NCI-H748 (cell line): ENCODE data around the gene INSRR.

Source experiments
- DNase-seq: peaks from one replicate; lab custom pipeline; 2025; ENCODE audit not compliant: unreplicated experiment; lab: John Stamatoyannopoulos, UW

The INSRR gene

DNA sequence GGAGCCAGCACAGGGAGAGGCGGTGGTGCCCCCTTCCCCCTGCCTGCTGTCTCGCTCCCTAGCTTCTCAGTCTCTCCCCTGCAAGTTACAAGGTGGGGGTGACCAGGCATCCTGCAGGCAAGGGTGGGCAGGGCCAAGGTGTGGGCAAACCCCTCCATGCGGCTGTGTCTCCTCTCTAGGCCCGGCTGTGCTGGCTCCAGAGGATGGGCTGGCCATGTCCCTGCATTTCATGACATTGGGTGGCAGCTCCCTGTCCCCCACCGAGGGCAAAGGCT is 16.4 kb upstream of the INSRR start:
- no peak for DNase-seq

DNA sequence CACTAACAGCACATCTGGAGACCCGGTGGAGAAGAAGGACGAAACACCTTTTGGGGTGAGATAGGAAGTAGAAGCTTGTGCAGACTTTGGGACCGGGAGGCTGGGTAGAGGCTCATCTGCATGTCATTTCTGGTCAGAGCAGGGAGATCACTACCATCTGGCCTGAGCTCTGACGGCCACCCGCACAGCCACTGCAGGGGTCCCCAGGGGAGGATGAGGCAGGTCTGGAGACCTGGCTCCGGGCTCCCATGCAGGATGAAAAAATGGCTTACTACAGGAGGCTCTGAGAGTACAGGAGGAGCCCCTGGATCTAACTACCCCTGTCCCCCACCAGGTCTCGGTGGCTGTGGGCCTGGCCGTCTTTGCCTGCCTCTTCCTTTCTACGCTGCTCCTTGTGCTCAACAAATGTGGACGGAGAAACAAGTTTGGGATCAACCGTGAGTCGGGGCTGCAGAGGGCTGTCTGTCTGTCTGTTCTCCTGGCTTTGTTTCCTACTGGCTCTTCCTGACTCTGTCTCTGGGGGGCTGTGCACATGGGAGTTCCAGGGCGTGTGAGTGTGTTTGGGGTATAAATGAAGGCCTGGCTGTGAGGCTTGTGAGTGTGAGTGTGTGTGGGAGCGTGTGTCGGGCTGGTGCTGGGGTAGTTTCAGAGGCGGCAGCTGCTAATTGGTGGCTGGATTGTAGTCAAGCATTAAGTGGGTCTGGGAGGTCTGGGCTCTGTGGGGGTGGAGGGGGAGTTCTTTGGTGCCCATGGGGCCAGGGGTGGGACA is 15.8 kb upstream of the INSRR start:
- no peak for DNase-seq

DNA sequence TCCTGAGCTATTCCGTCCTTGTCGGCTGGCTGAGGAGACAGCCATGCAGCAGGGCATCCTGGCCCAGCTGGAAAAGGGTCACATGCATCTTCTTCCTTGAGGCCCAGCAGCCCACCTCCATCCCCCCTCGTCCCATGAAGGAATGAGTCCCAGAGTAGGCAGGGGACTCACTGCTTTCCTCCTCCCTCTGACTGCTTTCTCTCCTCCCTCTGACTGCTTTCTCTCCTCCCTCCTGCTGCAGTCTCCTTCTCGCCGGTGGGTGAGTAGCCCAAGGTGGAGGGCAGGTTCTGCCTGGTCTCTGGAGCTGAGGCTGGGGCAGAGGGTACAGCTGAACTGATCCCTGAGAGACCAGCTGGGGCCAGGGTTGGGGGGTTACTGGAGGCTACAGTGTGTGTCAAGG is 15.2 kb upstream of the INSRR start:
- no peak for DNase-seq

DNA sequence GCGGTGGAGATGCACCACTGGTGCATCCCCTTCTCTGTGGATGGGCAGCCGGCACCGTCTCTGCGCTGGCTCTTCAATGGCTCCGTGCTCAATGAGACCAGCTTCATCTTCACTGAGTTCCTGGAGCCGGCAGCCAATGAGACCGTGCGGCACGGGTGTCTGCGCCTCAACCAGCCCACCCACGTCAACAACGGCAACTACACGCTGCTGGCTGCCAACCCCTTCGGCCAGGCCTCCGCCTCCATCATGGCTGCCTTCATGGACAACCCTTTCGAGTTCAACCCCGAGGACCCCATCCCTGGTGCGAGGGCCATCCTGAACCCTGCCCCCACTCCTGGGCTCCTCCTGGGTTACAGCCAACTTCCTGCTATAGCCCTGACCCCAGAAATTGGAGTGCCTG is 14.7 kb upstream of the INSRR start:
- no peak for DNase-seq

DNA sequence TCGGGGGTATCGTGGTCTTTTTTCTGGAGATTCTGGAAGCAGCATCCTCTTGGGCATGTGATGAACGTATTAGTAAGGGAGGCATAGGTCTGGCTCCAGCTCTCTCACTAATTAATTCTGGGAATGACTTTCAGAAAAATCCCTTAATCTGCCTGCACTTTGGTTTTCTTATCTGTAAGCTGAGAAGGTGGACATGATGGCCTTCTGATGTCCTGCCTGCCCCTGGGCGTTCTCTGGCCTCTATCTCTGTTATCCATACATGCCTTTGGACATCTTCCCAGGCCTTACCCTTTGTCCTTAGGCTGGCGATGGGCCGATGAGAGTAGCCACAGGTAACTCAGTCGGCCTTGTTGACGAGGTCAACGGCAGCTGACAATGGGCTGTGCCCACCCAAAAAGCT is 10.5 kb upstream of the INSRR start:
- DNase-seq: no peak

DNA sequence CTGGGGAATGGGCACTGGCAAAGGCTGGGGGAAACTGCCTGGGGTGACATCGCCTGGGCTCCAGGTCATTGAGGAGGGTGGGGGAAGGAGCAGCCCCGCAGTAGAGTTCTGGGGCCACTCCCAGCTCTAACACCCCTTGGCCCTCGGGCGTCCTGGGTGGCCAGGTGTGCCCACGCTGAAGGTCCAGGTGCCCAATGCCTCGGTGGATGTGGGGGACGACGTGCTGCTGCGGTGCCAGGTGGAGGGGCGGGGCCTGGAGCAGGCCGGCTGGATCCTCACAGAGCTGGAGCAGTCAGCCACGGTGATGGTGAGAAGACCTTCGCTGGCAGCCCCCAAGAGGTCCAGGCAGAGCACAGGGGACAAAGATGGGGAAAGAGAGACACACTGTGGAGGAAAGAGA is 9.4 kb upstream of the INSRR start:
- no peak for DNase-seq

DNA sequence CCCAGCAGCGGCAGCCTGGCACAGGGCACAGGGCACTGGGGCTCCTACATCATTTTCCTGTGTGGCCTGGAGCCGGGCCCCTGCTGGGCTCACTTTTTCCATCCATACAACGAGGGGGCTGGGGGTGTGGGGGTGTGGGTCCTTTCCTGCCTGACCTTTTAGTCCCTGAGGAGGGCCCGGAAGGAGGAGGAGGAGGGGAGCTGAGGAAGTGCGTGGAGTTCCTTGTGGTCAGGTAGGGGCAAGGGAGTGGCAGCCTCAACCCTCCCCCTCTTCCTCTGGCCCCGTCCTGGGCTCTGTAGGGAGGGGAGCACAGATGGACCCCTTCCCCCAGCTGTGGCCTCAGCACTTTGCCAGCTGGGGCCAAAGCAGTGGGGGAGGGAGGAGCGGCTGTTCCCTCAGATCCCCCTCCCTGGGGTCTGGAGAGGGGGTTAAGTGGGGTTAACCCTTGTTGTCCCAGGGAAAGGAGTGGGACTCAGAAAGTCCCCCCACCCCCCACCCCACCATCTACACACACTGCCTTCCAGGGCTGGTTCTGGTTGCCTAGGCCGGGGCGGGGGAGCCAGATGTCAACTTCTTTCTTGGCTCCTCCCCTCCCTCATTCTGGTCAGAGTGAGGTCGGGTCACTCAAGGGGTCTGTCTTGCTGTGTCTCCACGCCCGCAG is 7.5 kb upstream of the INSRR start:
- no peak for DNase-seq

DNA sequence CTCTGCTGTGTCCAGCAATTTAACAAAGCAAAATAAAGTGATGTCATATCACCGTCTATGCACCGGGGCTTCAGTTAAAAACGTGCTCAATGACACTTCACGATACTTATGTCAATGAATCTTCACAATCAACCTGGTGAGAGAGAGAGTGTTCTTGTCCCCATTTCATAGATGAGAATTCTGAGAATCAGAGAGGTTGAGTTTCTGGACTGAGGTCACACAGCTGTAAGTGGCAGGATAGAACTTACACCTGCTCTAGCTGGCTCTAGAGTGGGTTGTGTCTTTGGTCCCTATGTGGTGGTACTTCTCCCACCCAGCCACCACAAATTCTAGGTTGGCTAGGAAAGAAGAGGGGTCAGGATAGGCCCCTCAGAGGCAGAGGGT is 6.9 kb upstream of the INSRR start:
- no peak for DNase-seq

DNA sequence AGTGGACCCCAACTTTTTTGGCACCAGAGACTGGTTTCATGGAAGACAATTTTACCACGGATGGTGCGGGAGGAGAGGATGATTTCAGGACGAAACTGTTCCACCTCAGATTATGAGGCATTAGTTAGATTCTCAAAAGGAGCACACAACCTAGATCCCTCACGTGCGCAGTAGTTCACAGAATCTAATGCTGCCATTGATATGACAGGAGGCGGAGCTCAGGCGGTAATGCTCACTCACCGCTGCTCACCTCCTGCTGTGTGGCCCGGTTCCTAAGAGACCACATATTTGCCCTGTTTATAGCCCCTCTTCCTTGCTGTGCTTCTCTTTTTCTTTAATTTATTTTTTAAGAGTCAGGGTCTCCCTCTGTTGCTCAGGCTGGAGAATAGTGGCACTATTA is 6.3 kb upstream of the INSRR start:
- no peak for DNase-seq

DNA sequence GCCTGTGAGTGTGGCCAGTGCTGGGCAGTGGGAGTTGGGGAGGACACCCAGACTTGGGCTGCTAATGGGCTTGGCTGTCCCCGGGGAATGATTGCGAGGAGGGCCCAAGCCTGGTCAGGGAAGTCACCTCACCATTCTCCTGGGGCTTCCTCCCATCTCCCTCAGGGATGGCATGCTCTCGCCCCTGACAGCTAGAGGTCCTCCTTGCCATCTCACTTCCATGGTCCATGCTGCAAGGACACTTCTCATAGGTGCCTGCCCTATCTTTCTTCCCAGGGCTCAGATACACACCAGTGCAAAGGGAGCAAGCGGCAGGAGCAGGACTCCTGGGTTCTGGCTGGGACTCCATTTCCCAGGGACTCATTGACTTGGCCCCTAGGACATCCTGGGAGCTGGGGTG is 5.9 kb upstream of the INSRR start:
- DNase-seq: no peak

DNA sequence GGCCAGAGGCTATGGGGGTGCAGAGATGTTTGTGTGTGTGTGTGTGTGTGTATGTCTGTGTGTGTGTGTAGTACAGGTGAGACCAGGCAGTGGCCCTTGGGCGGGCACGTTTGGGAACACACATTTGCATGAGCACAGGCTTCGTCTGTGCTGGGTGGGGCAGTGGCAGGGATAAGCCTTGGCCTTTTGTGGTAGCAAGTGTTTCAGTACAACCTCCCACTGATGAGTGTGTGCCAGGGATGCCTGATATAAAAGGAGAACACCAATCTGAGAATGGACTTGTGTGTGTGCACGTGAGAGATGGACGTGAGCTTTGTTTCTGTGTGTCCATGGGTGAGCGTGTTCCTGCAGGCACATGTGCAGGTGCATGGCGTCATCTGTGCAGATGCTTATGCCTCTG is 4.7 kb upstream of the INSRR start:
- no peak for DNase-seq

DNA sequence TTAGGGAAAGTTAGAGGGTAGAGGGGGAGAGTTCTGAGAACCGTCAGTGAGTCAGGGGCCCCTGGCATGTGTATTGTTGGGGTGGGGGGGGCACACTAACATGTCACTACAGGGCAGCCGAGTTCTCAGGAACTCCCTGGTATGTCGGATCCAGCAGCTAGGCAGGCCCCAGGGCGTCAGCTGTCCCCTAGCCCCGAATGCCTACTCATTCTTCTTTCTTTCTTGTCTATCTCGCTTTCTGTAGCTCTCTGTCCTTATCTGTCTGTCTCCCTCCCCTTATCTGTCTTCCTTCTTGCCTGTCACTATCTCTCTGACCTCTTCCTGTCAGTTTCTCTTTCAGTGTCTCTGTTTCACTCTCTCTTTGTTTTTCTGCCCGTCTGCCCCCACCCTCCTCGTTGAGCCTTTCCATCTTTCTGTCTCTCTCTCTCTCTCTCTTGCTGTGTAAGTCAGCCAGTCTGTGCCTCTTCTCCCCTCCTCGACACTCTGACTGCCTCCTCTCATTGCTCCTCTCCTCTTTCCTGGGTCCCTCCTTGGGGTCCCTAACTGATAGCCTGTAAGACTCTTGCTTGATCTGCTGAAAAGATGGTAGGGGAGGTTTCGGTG is 4.2 kb upstream of the INSRR start:
- no peak for DNase-seq

DNA sequence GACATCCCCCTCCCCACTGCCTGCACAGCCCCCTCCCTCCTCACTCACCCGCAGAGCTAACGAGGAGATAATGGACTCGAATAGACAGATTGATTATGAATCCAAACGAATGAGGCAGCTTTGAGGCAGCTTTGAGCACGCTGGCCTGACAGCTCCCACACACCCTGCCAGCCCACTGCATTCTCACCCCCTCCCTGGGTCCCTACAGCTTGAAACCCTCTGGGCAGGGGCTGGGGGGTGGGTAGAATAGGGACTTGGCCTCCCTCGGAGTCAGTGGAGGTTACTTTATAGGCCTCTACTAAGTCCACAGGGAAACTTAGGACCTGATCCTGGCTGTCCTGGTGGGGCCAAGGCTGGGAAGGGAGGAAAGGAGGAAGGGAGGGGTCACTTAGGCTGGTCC is 3.7 kb upstream of the INSRR start:
- DNase-seq: no peak

DNA sequence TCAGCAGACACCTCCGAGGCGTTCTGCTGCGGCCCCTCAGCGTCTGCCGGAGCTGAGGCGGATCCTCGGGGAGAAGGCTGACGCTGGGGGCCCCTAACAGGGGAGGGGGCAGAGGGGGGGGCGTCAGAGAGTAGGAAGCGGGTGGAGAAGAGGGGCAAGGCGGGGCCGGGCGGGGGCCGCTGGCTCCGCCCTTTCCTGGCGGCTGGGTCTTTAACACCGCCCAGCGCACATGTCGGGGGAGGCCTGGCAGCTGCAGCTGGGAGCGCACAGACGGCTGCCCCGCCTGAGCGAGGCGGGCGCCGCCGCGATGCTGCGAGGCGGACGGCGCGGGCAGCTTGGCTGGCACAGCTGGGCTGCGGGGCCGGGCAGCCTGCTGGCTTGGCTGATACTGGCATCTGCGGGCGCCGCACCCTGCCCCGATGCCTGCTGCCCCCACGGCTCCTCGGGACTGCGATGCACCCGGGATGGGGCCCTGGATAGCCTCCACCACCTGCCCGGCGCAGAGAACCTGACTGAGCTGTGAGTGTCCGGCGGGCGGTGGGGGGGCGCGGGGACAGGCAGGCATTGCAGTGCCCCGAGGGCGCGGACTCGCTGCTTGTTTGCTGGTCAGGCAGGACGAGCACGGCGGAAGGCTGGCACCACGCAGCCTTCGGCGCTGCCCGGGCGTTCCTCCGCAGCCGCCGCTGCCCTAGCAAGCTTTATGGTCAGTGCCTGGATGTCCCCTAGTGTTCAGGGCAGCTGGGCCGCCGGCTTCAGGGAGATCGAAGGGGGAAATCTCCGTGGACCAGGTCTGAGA is 1.9 kb upstream of the INSRR start, which contains the start of gene NTRK1:
Gene NTRK1 (plus strand): TSS at position 238 of the 796 bp plus-strand sequence. CDS start 70 bp downstream, at position 308.
- DNase-seq: peak; percentile 85

DNA sequence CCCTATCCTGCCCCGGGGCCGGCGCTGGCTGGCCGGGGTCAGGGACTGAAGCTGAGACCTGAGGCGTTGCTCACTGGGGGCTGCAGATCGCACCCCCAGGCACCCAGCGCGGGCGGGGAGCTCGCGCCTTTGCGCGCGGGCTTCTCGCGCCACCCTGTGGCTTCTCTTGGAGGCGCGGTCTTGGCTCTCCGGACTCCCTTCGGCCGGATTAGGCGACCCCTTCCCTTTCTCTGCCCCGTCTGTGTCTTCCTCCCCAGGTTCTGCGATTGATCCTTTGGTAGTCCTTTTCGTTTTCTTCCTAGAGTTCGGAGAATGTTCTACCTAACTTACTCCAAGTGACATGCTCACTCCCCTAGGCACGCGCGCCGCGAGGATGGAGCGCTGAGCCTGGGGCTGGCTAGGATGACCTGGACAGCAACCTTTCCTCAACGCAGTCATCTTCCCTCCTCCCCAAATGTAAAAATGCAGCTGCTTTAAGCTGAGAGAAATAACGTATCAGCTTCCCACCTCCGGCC is 1.3 kb upstream of the INSRR start:
- DNase-seq: peak; percentile 79

DNA sequence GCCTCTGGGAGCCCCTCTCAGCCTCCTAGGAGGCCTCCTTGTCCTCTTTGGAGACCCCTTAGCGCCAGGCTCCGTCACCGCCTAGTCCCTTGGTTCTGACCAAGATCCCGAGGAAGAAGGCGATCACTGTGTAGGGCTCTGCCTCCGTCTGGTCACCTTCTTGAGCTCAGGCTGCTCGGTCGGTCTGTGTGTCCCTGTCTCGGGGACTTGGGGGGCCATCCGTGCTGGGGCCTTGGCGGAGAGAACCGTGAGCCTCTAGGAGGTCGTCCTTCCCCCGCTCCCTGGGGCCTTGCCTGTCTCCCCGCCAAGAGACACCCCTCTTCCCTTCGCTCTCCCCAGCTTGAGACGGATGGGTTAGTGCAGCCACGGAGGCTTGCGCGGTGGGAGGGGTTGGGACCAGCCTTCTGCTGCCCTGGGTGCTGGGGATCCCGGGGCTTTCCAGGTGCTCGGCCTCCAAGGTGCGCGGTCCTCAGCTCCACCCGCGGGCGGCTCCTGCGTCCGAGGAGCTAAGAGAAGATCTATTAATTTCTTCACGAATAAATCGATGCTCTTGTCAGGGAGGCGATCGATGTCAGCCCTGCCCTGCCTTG is 701 bp upstream of the INSRR start:
- peak; percentile 75 for DNase-seq

DNA sequence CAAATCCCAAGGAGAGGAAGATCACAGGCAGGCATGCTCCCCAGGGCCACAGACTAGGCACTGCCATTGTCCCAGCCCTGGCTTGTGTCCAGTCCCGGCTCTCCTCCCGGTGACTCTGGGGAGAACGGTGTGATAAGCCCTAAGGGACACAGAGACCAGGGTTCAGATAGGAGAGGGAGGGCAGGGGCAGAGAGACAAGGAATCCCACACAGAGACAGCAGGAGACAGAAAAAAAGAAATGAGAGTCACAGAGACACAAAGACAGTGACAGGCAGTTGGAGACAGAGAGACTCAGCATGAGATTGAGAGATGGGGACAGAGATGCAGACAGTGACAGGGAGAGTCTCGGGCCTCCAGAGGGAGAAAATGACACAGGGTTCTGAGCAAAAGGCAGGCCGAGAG is 361 bp downstream of the INSRR start:
- DNase-seq: peak; percentile 31

DNA sequence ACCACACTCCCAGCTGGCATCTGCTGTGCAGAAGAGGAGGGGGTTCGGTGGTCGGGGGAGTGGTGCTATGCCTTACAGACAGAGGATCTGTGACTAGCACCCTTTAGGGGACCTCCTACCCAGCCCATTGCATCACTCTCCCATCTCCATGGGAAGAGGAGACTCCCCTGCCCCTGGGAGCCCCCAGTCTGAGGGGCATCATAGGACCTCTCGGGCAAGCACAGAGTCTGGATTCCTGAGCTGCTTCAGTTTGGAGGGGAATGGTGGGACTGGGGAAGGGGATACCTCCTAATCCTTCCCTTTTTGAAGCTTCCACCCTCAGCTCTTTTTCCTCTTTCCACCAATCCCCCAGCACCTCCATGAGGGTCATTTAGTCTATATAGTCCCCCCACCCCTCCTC is 1.4 kb downstream of the INSRR start:
- DNase-seq: no peak

DNA sequence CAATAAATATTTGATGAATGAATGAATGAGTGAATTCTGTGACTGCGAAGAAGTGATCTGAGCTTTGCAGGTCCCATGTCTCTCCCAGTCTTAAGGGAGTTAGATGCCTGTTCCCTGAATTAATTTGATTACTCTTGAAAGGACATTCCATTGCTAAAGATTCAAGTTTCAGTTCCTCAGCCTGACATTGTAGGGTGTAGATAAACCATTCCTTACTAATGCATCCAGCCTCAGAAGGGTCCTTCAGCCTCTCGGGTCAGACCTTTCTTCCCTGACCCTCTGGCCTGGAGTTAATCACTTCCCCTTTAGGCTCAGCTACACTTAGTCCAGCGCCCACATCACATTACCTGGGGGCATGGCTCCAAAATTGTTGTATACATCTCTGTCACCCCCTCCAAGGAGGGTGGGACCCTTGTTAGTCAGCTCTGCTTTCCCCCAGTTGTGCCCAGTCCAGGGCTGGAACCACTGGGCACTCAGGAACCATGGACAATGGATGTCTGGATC is 2.6 kb downstream of the INSRR start:
- no peak for DNase-seq

DNA sequence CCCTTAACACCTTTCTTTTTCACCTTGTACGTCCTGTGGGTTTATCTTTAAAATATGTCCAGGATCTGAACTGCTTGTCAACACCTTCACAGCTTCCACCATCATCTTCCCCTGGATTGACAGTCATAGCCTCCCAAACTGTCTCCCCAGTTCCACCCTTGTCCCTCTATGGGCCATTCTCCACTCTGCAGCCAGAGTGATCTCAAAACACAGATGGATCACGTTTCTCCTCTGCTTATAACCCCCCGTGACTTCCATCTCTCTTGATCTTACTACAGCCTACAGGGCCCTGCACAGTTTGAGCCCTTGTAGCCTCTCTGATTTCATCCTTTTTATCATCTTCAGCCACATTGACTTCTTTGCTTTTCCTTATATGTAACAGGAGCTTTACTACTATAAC is 4.3 kb downstream of the INSRR start:
- DNase-seq: no peak

DNA sequence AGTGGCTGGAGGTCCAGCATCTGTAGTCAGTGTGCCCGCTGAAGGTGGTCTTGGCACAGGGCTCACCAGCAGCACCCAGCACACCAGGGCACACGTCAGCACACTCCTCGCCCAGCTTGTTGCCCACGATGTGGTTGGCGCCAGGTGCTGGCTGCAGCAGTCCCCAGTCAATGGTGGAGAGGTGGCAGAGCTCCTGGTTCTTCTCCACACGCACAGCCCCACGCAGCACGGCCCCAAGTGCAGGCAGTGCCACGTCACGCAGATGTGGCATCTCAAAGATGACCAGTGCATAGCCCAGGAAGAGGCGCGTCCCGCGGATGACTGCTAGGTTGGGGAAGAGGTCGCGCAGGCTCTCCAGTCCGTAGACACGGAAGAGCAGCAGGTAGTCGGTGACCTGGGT is 5.2 kb downstream of the INSRR start:
- DNase-seq: no peak
